Coronary artery (tissue), 2 donors: ENCODE measurements around the gene CPT1C.

Source experiments
- DNase-seq: peaks from one replicate; pipeline ENCODE4 v3.0.0-alpha.2; 2017; ENCODE audit warnings: low spot score
- H3K27ac ChIP-seq, 2 donors: fragments of 200-600 bp; sonication (generic); one replicate each; pipeline ENCODE4 v1.5.1; 2016 to 2019
- H3K4me3 ChIP-seq: fragments of 200-600 bp; sonication (generic); 2 replicates; pipeline ENCODE4 v1.5.1; 2016; ENCODE audit warnings: mild to moderate bottlenecking, moderate library complexity
- CTCF ChIP-seq: fragments of 200-600 bp; sonication (generic); IDR thresholded peaks from one replicate; pipeline ENCODE4 v1.5.1; 2019; ENCODE audit warnings: antibody characterized with exemption

The CPT1C gene

DNA sequence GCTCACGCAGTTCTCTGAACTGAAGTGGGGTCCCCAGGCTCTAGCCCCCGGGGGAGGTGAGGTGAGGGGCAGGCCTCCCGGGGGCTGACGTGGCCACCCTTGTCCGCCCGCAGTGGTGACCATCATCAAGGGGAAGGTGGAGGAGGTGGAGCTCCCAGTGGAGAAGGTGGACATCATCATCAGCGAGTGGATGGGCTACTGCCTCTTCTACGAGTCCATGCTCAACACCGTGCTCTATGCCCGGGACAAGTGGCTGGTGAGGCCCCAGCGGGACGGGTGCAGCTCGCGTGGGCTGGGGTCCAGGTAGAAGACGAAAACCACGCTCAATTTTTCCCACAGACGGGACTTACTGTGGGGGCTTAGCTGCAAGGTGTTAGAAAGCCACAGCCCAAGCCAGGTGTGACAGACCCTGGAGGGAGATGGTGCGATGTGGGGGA is 7.1 kb upstream of the CPT1C start:
- H3K27ac ChIP-seq, result no peak overlapping the region
- DNase-seq, result peak; percentile 59
- no peak overlapping the region for H3K4me3 ChIP-seq
- TF ChIP-seq CTCF, result no peak

- Histone ChIP-seq H3K27ac (no peak overlapping the region), H3K4me3 (no peak overlapping the region)
- DNase-seq, result no peak
- TF ChIP-seq CTCF, result no peak
These were observed 6.5 kb upstream of the CPT1C start for GRCh38 chr19:49684251-49684982.

DNA sequence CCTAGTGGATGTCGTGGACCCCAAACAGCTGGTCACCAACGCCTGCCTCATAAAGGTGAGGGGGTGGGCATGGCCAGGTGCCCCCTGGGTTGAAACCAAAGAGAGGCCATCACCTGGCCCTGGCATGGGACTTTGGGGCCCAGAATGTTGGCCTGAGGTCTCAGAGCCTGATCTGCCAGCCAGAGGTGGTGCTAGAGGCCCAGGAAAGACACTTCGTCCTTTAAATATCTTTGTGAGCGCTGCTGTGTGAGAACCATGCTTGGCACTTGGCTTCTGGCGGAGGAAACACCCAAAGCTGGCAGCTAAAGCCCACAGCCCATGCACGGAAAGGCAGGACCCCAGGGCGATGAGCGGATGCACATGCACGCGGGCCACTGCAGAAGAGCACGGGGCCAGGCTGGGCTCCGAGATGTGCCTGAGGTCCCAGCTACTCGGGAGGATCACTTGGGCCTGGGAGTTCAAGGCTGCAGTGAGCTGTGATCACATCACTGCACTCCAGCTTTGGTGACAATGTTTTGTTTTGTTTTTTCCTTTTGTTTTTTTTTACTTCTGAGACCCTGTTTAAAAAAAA is 5.8 kb upstream of the CPT1C start:
- no peak overlapping the region for H3K4me3 ChIP-seq
- no peak for TF ChIP-seq CTCF
- H3K27ac ChIP-seq, result no peak overlapping the region
- DNase-seq, result no peak

DNA sequence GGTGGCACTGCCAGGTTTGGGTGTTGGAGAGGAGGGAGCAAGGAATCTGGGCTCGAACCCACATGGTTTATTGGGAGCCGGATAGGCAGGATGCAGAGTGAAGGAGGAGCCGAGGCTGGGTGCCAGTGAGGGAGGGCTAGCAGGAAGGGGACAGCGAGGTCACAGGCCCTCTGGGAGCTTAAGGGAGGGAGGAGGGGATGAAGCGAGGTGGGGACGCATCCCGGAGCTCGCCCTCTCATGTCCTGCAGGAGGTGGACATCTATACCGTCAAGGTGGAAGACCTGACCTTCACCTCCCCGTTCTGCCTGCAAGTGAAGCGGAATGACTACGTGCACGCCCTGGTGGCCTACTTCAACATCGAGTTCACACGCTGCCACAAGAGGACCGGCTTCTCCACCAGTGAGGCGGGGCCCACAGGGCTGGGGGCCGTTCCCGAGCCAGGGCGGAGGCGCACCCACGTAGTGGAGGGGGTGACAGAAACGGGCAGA is 5.0 kb upstream of the CPT1C start:
- DNase-seq, result no peak
- no peak overlapping the region for H3K27ac ChIP-seq
- no peak overlapping the region for H3K4me3 ChIP-seq
- no peak for TF ChIP-seq CTCF

- no peak for DNase-seq
- no peak overlapping the region for H3K4me3 ChIP-seq
- no peak overlapping the region for H3K27ac ChIP-seq
- no peak for TF ChIP-seq CTCF
These were observed 4.3 kb upstream of the CPT1C start for GRCh38 chr19:49686503-49687088.

DNA sequence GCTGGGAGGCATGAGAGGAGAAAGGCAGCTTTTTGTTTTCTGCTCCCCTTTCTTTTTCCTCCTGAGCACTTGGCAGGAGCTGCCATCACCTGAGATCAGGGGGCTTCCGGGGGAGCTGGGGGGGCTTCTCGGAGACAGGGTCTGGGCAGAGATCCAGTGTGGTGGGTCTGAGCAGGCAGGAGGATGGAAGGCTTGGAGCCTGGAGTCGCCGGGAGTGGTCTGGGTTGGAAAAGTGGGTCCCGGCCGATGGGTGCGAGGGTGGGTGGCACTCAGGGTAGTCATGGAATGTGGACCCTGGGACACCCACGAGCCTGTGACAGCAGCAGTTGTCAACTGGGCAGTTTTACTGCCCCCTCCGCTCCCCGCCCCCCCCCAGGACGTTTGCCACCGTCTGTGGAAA is 3.8 kb upstream of the CPT1C start:
- no peak overlapping the region for H3K4me3 ChIP-seq
- H3K27ac ChIP-seq, result no peak overlapping the region
- no peak for DNase-seq
- no peak for TF ChIP-seq CTCF
